GM19043 (cell line): ENCODE measurements around the gene C11orf54.
A peak's percentile ranks its signal among the peaks of the same experiment; 100 is the strongest.
"Not testable (repeated sequence)": the region's sequence is repeated elsewhere in the genome, so short reads cannot be mapped to it uniquely, and the experiment has no call there.

Experiments
- ATAC-seq: cut with Tn5 transposase; IDR thresholded peaks from one replicate; pipeline ENCODE4 v1.9.1; 2021; ENCODE audit warnings: low read depth; ENCODE audit not compliant: unreplicated experiment

C11orf54 gene

DNA sequence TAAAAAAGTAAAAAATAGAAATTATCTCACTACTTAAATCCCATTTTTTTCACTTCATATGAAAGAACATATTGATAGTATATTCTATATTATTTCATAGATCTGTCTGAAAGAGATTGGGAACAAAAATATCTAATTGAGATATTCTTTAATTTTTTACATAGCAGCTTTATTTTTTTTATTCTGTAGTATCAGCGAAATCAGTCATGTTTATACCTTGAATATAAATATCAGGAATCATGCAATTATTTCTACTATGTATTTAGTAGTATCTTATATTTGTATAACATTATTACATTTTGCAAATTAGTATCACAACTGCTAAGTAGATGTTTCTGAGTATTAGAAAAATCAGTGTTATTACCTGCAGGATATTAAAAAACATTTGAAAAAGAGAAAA, 20.4 kb downstream of the C11orf54 start:
- no peak for ATAC-seq

DNA sequence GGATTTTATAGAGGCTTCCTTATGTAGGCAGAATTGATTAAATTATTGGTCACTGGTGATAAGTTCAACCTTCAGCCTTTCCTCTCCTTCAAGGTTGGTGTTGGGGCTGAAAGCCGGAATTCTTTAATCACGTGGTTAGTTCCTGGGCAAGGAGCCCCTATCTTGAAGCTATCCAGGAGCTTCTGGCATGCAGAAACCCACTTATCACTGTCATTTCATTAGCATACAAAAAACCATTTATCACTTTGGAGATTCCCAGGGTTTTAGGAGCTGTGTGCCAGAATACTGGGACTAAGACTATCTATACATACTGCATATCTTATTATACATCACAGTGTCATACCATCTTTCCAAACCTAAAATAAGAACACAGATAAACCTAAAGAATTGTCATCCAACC, 24.1 kb downstream of the C11orf54 start:
- no peak for ATAC-seq

DNA sequence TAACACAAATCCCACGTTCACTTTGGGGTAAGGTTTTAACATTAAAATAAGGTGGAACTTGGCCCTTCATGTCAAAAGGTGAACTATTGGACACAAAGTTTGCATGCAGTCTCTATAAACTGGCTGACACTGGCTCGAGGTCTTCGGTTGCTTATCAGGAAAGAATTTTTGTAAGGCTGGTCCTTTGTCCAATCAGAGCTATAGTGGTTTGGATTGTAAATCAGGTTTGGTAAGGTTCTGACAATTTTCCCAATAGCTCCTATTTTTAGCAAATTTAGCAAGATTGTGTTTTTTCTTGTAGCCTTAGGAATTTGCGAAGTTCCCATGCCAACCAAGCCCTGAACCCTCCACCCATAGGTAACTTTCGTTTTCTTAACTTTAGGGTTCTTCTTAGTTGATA, 25.0 kb downstream of the C11orf54 start:
- ATAC-seq = no peak

DNA sequence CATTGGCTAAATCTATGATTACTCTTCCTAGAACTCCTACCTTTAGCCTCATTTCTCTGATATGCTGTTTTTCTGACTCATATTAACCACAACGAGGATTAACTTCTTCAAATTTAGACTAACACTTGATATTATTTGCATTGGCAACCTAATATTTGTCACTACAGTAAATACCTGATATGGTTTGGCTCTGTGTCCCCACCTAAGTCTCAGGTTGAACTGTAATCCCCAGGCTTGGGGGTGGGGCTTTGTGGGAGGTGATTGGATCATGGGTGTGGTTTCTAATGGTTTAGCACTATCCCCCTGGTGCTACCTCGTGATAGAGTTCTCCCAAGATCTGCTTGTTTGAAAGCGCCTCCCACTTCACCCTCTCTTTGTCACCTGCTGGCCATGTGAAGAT, 25.5 kb downstream of the C11orf54 start:
- ATAC-seq = no peak

DNA sequence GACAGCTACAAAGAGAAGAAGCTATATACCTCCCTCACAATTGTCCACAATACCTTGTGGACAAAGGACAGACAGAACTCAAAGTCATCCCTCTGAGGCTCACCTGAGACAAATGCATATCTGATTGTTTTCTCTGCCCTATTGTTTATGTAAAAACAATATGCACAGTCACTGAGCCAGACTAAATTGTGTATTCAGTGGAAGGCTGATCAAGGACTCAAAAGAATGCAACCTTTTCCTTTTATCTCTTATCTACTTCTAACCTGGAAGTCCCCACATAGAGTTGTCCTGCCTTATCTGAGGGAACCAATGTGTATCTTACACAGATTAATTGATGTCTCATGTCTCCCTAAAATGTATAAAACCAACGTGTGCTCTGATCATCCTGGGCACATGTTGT, 28.7 kb downstream of the C11orf54 start:
- no peak for ATAC-seq

DNA sequence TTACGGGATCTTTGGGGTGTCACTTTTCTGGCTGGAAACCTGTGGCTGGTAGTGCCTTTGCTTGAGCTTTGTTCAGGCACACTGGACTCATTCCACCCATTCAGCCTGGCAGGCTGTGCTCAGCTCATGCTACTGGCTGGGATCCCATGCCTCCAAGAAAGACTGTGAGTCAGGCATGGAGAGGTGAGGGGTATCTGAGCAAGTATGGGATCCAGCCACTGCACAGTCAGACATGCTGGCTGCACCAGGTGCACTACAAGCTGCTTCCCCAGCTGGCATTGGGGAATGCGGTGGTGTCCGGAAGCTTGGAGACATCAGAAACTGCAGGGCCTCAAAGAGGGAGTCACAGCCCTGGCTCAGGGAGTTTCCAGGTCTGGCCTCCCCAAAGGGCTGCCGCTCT, 30.7 kb downstream of the C11orf54 start:
- no peak for ATAC-seq

DNA sequence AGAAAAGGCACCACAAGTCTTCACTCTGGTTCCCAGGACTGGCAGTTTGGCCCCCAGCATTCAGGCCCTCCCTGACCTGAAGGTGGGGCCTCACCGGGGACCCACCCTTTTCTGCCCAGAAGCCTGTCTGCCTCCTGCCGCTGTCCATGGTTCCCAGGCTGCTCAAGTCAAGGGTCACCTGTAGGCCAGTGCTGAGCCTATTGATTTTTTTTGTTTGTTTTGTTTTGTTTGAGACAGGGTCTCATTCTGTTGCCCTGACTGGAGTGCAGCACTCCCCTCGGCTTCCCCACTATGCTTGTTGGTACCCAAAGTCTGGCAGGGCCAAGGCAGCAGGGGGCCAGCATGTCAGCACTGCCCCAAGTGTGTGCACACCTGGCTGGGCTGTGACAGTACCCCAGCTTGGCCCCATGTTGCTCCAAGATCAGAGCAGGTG, 31.6 kb downstream of the C11orf54 start:
- ATAC-seq = no peak

DNA sequence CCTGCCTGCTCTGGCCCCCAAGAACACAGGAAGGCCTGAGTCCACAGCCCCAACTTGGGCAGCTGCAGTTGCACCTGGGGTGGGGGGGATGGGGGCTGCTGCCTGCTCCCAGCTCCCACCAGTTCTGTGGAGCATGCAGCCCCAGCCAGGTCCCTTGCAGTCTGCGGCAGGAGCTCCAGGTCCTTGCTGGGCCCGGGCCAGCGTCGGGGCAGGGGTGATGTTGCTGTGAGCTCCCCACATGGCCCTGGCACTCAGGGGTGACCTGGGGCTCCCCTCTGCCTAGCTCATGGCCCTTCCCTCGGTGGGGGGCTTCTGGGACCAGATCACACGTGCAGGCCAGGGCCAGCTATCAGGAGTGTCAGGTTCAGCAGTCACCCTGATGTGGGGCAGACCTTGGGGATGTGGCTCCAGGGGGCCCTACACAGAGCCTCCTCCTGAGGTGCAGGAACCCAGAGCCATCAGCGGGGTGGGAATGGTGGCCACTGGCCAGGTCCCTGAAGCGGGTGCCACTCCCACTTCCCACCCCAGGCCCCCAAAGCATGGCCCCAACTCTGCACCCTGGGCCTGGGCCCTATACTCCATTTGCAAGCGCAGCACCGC, 32.2 kb downstream of the C11orf54 start:
- no peak for ATAC-seq

DNA sequence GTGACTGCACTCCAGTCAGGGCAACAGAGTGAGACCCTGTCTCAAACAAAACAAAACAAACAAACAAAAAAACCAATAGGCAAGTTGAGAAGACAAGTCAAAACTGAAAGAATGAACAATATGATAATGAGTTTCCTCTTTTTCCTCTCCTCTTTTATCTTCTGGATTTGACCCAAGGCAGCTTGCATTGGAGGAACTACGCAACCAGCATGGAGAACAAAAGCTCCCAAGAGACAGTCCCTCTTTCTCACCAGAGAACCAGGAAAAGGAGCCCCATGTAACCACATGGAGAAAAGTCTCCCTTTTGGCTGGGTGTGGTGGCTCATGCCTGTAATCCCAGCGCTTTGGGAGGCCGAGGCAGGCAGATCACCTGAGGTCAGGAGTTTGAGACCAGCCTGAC, 33.1 kb downstream of the C11orf54 start:
- not testable (repeated sequence) for ATAC-seq

DNA sequence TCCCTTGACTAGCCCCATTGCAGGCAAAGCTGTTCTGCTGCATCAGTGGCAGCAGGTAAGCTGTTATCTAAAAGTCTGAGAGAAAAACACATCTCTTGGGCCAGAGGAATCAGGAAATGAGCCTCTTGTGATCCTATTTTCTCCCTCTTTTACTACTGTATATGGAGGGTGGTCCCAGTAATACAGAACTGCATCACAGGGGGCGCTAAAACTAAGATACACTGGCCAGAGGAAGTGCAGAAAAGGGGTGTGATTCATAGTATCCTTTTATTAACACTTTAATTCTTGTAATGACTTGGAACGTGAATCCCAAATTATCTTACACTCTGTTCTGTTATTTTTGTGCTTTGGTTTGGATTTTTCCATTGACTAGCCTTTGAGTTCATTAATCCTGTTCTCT, 33.8 kb downstream of the C11orf54 start:
- ATAC-seq = no peak

DNA sequence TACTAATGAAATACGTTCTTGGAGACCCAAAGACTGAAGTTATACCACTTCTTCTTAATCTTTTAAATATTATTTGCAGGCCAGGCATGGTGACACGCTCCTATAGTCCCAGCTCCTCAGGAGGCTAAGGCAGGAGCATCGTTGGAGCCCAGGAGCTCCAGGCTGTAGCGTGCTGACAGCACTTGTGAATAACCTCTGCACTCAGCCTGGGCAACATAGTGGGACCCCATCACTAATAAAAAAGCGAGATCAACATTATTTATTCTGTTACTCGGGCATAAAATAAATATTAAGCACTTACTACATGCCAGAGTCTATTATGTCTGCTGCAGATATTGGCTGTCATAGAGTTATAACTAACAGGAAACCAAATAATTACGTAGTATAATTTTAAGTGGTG, 41.9 kb downstream of the C11orf54 start:
- no peak for ATAC-seq

DNA sequence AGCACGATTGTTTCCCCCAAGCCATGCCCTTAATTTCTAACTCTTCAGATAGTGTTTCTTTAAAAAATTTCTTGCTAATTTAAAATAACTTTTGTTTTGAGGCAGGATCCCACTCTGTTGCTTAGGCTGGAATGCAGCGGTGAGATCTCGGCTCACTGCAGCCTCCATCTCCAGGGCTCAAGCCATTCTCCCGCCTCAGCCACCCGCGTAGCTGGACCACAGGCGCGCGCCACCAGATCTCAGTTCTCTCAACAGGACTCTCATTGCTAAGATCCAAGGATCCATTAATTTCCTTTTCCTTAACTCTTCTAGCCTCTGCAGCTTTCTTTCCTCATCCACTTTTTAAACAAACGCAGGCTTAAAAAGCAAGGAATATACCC, 42.3 kb downstream of the C11orf54 start:
- ATAC-seq = peak; percentile 47

DNA sequence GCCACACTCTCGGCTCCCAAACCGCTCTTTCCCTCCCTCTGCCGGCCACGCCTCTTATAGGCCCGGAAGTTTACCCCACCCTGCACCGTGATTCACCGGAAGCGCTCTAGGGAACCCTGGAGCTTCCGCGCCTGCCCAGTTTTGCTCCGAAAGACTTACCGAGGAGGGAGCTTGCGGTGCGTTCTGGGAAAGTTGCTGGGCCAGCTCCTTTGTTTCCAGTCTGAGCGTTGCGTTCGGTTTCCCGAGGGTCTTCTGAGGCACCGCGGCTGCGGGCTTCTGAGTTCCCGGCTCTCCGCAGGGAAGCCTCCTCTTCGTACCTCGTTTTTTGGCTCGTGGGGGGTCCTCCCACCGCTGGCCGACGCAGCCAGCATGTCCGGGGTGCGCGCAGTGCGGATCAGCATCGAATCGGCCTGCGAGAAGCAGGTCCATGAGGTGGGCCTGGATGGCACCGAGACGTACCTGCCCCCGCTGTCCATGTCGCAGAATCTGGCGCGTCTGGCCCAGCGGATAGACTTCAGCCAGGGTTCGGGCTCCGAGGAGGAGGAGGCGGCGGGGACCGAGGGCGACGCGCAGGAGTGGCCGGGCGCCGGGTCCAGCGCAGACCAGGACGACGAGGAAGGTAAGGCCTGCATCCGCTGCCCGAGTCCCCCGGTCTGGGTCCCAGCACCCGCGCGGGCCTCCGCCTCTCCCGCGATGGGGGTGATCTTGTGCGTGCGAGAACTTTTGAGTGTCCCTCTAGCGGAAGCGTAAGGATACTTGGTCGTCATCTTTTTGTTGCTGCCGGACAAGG, 42.9 kb downstream of the C11orf54 start, which contains the start of gene MED17:
Gene MED17 (plus strand): TSS at position 138 of the 790 bp plus-strand sequence. CDS start 232 bp downstream, at position 370.
- ATAC-seq = peak; percentile 94

DNA sequence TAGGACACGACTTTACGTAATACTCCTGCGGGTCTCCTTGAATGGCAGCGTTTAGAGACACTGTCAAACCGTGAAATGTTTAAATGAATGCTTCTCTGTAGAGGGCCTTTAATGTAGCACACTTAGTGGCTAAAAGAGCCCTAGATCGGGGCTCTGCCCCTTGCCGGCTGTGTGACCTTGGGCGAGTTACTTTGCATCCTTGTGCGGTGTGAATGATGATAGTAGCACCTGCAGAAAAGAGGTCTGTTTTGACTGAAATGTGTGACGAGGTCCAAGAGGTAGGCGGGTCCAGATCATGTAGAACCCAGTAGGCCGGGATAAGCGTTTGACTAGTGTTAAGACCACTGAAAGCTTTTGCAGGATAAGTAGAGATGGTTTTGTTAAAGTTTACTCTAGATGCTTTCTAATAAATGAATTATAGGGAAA, 43.5 kb downstream of the C11orf54 start:
- peak; percentile 19 for ATAC-seq

DNA sequence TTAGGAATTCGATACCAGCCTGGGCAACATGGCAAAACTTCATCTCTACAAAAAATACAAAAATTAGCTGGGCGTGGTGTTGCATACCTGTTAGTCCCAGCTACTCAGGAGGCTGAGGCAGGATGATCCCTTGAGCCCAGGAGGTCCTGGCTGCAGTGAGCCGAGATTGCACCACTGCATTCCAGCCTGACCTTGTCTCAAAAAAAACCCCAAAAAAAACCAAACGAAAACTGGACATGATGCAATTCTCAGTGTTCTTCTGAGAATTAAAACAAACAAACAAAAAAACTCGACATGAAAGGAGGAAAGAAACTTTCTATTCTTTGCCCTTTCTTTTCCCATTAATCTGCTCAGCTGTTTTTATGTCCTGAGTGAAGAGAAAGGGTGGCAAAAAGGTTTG, 50.0 kb downstream of the C11orf54 start:
- ATAC-seq = no peak

DNA sequence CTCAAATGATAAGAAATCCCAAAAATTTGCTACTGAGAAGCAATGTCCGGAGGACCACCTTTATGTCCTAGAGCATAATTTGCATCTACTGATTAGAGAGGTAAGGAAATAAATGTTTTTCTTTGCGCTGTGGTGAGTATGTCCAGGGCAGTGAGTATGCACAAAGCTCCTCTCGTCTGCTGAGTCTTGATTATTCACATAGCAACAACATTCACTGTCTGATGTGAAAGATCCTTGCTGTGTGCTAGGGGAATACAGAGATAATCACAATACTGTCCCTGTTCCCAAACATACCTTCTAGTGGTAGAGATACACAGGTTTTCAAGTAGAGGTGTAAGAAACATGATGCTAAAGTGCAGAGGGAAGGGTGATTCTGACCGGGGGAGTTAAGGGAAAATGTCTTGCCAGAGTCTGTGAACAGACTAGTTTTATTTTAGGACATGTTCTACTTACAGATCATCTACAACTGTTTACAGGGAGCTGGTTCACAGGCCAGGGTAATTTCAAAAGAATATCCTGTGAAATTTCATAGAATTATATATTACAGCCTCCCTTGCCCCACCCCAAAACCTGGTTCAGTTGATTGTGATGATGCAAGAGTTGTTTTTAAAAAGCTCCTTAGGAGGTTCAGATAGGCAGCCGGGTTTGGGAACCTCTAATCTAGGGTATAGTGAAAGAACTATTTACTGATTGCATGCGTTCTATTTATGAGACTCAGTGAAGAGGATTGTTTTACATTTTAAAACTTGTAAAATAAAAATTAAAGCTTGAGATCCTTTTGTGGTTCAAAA, 55.2 kb downstream of the C11orf54 start:
- ATAC-seq = no peak

DNA sequence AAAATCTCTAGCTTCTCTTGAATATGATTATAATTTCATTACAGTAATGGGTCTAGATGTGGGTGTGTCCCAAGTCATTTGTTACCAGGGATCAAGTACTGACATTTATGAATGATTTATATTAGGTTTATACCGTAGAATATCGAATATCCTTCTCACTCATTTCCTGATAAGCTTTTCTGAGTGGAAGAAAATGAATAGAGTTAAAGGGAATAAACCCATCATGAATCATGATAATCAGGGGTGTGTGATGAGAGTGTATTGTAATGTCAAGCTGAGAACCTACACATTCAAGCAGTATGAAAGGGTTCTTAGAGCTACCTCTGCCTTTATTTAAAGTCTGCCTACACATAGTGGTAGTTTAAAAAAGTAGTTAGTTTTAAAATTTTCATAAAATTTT, 59.9 kb downstream of the C11orf54 start:
- no peak for ATAC-seq

DNA sequence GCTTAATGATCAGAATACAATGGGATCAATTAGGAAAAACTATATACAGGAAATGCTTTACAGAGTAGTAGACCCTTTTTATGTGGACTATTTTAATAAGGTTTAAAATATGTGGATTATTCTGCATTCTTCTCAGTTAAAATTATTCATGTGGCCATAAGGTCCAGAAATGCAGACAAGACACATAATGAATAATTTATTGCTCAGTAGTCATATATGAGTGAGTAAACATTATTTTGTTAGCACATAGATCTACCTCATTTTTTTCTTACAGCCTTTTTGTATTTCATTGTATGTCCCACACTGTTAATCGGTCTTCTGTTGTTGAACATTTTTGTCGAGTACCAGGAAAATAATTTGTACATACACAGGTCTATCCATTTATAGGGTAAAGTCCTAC, 63.4 kb downstream of the C11orf54 start:
- ATAC-seq = no peak

DNA sequence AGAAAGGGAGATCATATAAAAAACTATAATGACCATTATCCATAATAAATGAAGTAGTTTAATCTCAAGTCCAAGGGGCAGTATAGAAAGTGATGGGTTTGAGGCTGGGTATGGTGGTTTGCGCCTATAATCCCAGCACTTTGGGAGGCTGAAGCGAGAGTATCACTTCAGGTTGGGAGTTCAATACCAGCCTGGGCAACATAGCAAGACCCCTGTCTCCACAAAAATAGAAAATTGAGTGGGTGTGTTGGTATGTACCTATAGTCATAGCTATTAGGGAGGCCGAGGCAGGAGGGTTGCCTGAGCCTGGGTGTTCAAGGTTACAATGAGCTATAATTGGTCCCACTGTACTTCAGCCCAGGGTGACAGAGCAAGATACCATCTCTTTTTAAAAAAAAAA, 66.5 kb downstream of the C11orf54 start:
- no peak for ATAC-seq

DNA sequence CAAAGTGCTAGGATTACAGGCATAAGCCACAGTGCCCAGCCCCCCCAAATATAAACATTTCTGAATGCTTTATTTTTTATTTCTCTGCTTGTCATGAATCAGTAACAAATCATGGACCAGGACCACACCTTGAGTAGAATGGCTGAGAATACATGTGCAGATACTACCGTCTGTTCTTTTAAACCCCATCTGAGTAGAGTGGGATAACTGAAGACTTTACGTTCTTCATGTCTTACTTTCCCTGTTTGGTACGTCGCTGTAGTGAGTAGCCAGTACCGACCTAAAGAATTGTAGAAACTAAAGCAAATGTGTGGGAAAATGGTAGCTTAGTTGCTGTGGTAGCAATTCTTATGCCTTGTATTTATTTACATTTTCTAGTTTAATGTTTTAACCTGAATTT, 72.5 kb downstream of the C11orf54 start:
- no peak for ATAC-seq
